PC-9 (cell line): Measurements from ENCODE around the gene FAM237B. TPM values are rescaled to one million over a fixed set of nuclear protein-coding genes. Genes with fewer than 3 reads are reported as not detected.

Source experiments
- BruUV-seq: library from RNA; stranded (reverse); fragments of 400-500 nt; replicated peaks from 2 replicates; lab custom pipeline; 2021; lab: Mats Ljungman, UMichigan
- CTCF ChIA-PET: fragments of 300-600 bp; sonication (Branson Sonifier 250); formaldehyde crosslinking; loops from one replicate; lab custom pipeline; 2022; ENCODE audit warnings: antibody characterized with exemption; lab: Charles Lee
- POLR2A ChIA-PET: fragments of 300-600 bp; sonication (Branson Sonifier 250); formaldehyde crosslinking; loops from one replicate; lab custom pipeline; 2022; ENCODE audit warnings: antibody characterized with exemption; ENCODE audit not compliant: unreplicated experiment; lab: Charles Lee
- DNase-seq, 2 experiments: peaks; one replicate each; pipeline versions ENCODE4 v3.0.0 to v3.0.0-alpha.2; 2015 to 2022; ENCODE audit warnings: mixed read lengths in 1 of 2
- H2AFZ ChIP-seq: fragments of 200-600 bp; sonication (generic); 2 replicates; pipeline ENCODE4 v1.8.1; 2017; ENCODE audit warnings: antibody characterized with exemption
- H3F3A ChIP-seq: fragments of 200-600 bp; sonication (generic); 2 replicates; pipeline ENCODE4 v1.8.1; 2017; ENCODE audit warnings: antibody characterized with exemption, mild to moderate bottlenecking, low read depth; ENCODE audit not compliant: insufficient read depth
- H3K27ac ChIP-seq: fragments of 200-600 bp; sonication (generic); 2 replicates; pipeline ENCODE4 v1.6.1; 2016; ENCODE audit warnings: mixed run types
- H3K27me3 ChIP-seq: fragments of 200-600 bp; sonication (generic); 2 replicates; pipeline ENCODE4 v1.6.1; 2016; ENCODE audit warnings: low read depth, mixed run types; ENCODE audit not compliant: insufficient read depth
- H3K36me3 ChIP-seq: fragments of 200-600 bp; sonication (generic); 2 replicates; pipeline ENCODE4 v1.6.1; 2016; ENCODE audit warnings: low read depth, mixed run types
- H3K4me1 ChIP-seq: fragments of 200-600 bp; sonication (generic); replicated peaks from 2 replicates; pipeline ENCODE4 v1.6.1; 2016; ENCODE audit warnings: mixed run types; ENCODE audit not compliant: insufficient read depth
- H3K4me2 ChIP-seq: fragments of 200-600 bp; sonication (generic); 2 replicates; pipeline ENCODE4 v1.6.1; 2017; ENCODE audit warnings: mixed run types
- H3K4me3 ChIP-seq: fragments of 200-600 bp; sonication (generic); 2 replicates; pipeline ENCODE4 v1.6.1; 2016; ENCODE audit warnings: mixed run types
- H3K79me2 ChIP-seq: fragments of 200-600 bp; sonication (generic); 2 replicates; pipeline ENCODE4 v1.6.1; 2017; ENCODE audit warnings: low read depth, mixed run types
- H3K9me2 ChIP-seq: fragments of 200-600 bp; sonication (generic); 2 replicates; pipeline ENCODE4 v1.8.1; 2017; ENCODE audit warnings: mild to moderate bottlenecking; ENCODE audit not compliant: insufficient read depth
- H3K9me3 ChIP-seq: fragments of 200-600 bp; sonication (generic); 2 replicates; pipeline ENCODE4 v1.8.1; 2016; ENCODE audit warnings: low read depth; ENCODE audit not compliant: insufficient read depth
- H4K20me1 ChIP-seq: fragments of 200-600 bp; sonication (generic); 2 replicates; pipeline ENCODE4 v1.8.1; 2017; ENCODE audit not compliant: insufficient read depth
- EZH2 ChIP-seq: fragments of 200-600 bp; sonication (generic); IDR thresholded peaks from 2 replicates; pipeline ENCODE4 v1.8.0; 2017; ENCODE audit warnings: antibody characterized with exemption, low read depth
- intact Hi-C: fragments of 100-400 bp; cut with micrococcal nuclease; formaldehyde crosslinking; loops from one replicate; pipeline ENCODE4 v1.10.0; 2022; ENCODE audit not compliant: unreplicated experiment
- total RNA-seq: library from RNA; stranded (reverse); gene quantifications from 2 replicates; pipeline ENCODE4 v1.2.3, GENCODE V29; 2021
- TF ChIP-seq, protein P1 (sequence below): fragments of 200-600 bp; sonication (generic); conservative IDR thresholded peaks from 2 replicates; pipeline ENCODE4 v1.6.1; 2017; ENCODE audit warnings: mixed run types, antibody characterized with exemption, mild to moderate bottlenecking, moderate library complexity

FAM237B gene
- total RNA-seq, 1 experiment from 2014 or later = not detected

- no peaks in the 10 kb centered on the region for H3F3A ChIP-seq
- BruUV-seq = no TSS peak
- H3K27me3 ChIP-seq = no peaks in the 10 kb centered on the region
- no peak overlapping the region for H3K4me3 ChIP-seq
- ChIA-PET CTCF (no interaction called here), POLR2A (no interaction called here)
- no peaks in the 10 kb centered on the region; the same call in 1 of the 2 replicates for H4K20me1 ChIP-seq
- H2AFZ ChIP-seq = no peak overlapping the region
- H3K9me3 ChIP-seq = no peaks in the 10 kb centered on the region
- 0 out of 2 replicates have a peak, but pooled peaks cover 7% of the 10 kb centered on the region for H3K36me3 ChIP-seq
- H3K9me2 ChIP-seq = 0 out of 2 replicates have a peak, but pooled peaks cover 3% of the 10 kb centered on the region
- intact Hi-C loops = no loop called here
- H3K79me2 ChIP-seq = no peaks in the 10 kb centered on the region
- H3K27ac ChIP-seq = no peak overlapping the region
- H3K4me2 ChIP-seq = no peak overlapping the region
- DNase-seq = no peak
- TF ChIP-seq, protein P1, sequence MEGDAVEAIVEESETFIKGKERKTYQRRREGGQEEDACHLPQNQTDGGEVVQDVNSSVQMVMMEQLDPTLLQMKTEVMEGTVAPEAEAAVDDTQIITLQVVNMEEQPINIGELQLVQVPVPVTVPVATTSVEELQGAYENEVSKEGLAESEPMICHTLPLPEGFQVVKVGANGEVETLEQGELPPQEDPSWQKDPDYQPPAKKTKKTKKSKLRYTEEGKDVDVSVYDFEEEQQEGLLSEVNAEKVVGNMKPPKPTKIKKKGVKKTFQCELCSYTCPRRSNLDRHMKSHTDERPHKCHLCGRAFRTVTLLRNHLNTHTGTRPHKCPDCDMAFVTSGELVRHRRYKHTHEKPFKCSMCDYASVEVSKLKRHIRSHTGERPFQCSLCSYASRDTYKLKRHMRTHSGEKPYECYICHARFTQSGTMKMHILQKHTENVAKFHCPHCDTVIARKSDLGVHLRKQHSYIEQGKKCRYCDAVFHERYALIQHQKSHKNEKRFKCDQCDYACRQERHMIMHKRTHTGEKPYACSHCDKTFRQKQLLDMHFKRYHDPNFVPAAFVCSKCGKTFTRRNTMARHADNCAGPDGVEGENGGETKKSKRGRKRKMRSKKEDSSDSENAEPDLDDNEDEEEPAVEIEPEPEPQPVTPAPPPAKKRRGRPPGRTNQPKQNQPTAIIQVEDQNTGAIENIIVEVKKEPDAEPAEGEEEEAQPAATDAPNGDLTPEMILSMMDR = no peak
- no peak for TF ChIP-seq EZH2
- no peaks in the 10 kb centered on the region for H3K4me1 ChIP-seq
Measured at GRCh38 chr7:90303241-90303640, 17.9 kb downstream of the FAM237B start.

DNA sequence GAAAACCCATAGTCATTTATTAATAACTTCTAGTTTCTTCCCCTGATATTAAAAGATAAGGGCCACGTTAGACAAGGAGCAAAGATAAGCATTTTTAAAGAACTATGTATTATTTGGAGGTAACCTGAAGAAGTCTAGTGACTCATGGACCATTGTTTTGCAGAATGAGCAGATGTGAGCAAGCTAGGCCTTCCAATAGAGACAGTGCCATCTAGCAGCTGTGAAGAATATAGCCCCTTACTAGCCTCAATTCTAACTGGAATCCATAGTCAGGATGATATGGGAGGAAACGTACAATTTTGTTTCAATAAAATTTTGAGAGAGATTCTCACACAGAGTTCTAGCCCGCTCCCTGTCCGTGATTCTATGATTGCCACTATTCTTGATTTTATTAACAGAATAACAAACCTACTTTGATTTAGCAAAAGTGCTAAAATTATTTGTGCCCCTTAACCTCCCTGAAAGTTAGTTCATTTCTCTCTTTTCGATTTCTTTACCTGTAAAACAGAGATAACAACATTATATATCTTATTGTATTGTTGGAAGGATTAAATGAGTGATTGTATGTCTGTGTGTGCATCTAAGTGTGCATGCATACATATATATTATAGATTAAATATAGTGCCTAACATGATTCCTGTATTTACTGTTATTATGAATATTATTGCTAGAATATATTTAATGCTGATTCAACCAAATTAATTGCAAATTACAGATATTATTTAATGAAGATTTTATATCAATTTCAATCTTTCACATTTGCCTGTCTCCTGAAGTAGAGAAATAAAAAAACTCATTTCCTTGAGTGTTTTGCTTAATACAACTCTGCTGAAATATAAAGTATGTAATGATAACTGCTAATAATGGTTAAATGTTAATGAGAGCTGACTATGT lies 22.7 kb downstream of the FAM237B start:
- H3K36me3 ChIP-seq = no peaks in the 10 kb centered on the region
- peaks cover 8% of the 10 kb centered on the region; the same call in 1 of the 2 replicates for H3F3A ChIP-seq
- H3K27me3 ChIP-seq = no peaks in the 10 kb centered on the region
- peak in 1 of 2 experiments; percentile 9 for DNase-seq
- H3K4me3 ChIP-seq = no peak overlapping the region
- 0 out of 2 replicates have a peak, but pooled peaks cover 3% of the 10 kb centered on the region for H3K9me2 ChIP-seq
- no peak overlapping the region for H2AFZ ChIP-seq
- intact Hi-C loops = loop anchor here (1.0 kb wide), 1 partner anchor 144 kb away; the partner anchor contains the start of gene STEAP1
- H3K4me2 ChIP-seq = no peak overlapping the region
- H4K20me1 ChIP-seq = no peaks in the 10 kb centered on the region; the same call in 1 of the 2 replicates
- POLR2A ChIA-PET = no interaction called here
- H3K9me3 ChIP-seq = no peaks in the 10 kb centered on the region
- no TSS peak for BruUV-seq
- TF ChIP-seq EZH2 = no peak
- TF ChIP-seq, protein P1 = peak; percentile 64
- no peaks in the 10 kb centered on the region for H3K4me1 ChIP-seq
- CTCF ChIA-PET = interaction anchor here (0.6 kb wide), 2 partner anchors 43 to 52 kb away, joined by 3 to 4 read pairs; no protein-coding TSS in a partner anchor
- H3K79me2 ChIP-seq = no peaks in the 10 kb centered on the region
- no peak overlapping the region for H3K27ac ChIP-seq

GRCh38 chr7:90290244-90291113 lies 30.6 kb downstream of the FAM237B start:
- Histone ChIP-seq H3K4me2 (no peak overlapping the region), H2AFZ (no peak overlapping the region), H3F3A (no peaks in the 10 kb centered on the region), H3K27me3 (no peaks in the 10 kb centered on the region), H3K9me2 (no peaks in the 10 kb centered on the region), H4K20me1 (no peaks in the 10 kb centered on the region), H3K36me3 (peaks cover 9% of the 10 kb centered on the region; the same call in 1 of the 2 replicates), H3K4me3 (no peak overlapping the region), H3K9me3 (no peaks in the 10 kb centered on the region), H3K4me1 (no peaks in the 10 kb centered on the region), H3K79me2 (no peaks in the 10 kb centered on the region), H3K27ac (no peak overlapping the region)
- no TSS peak for BruUV-seq
- intact Hi-C loops = no loop called here
- POLR2A ChIA-PET = no interaction called here
- CTCF ChIA-PET = no interaction called here
- no peak for TF ChIP-seq EZH2
- TF ChIP-seq, protein P1 = no peak
- DNase-seq = no peak
